K562 (cell line): ENCODE measurements around the gene PAX5. TPM values are rescaled to one million over a fixed set of nuclear protein-coding genes. Genes with fewer than 3 reads are reported as not detected.

ENCODE experiments used
- ATAC-seq: fragments of 200-7000 bp; cut with Tn5 transposase; 3 replicates; pipeline ENCODE4 v1.9.1; 2020; ENCODE audit warnings: moderate library complexity
- BruUV-seq: library from RNA; stranded (reverse); fragments of 400-500 nt; replicated peaks from 2 replicates; lab custom pipeline; 2021; lab: Mats Ljungman, UMichigan
- CTCF ChIA-PET: fragments of 300-600 bp; formaldehyde crosslinking; extraction: SDS; loops from one replicate; lab custom pipeline; 2021; ENCODE audit warnings: low intra/inter-chr PET ratio; lab: Yijun Ruan, JAX
- POLR2A ChIA-PET: fragments of 300-600, 350-650 bp; sonication (Branson Sonifier 250); formaldehyde crosslinking; extraction: SDS; loops from one replicate; lab custom pipeline; 2021; ENCODE audit warnings: antibody characterized with exemption, inconsistent platforms; lab: Yijun Ruan, JAX
- DNase-seq, 4 experiments: peaks; one replicate each; pipeline versions ENCODE4 v3.0.0 to v3.0.0-alpha.2; 2011 to 2018; ENCODE audit warnings: low spot score in 3 of 4, mixed read lengths in 3 of 4; ENCODE audit errors: extremely low read depth in 1 of 4
- FAIRE-seq: peaks from 2 replicates; lab custom pipeline; 2011; peaks lifted over from hg19 to GRCh38; lab: Jason Lieb, UNC
- H2AFZ ChIP-seq: 2 replicates; pipeline ENCODE4 v1.6.0; 2011; ENCODE audit warnings: low read depth, low read length, control low read depth, inconsistent platforms
- H3K27ac ChIP-seq: fragments of 200-600 bp; 3 replicates; pipeline ENCODE4 v1.8.0; 2011; ENCODE audit warnings: low read depth, mild to moderate bottlenecking, control low read depth, inconsistent platforms, low read length, moderate library complexity, mixed read lengths; ENCODE audit errors: extremely low read depth
- H3K27me3 ChIP-seq, 2 experiments: fragments of 300-600 bp in 1 of 2; 2 replicates in 1 of 2; 3 replicates in 1 of 2; pipeline versions ENCODE4 v1.6.0 to v1.8.0; 2011; ENCODE audit warnings: inconsistent platforms in 2 of 2, low read length in 2 of 2, mild to moderate bottlenecking in 1 of 2, mixed read lengths in 1 of 2, moderate library complexity in 1 of 2; ENCODE audit not compliant: control insufficient read depth in 2 of 2, insufficient read depth in 2 of 2
- H3K36me3 ChIP-seq: fragments of 300-600 bp; 3 replicates; pipeline ENCODE4 v1.8.0; 2011; ENCODE audit warnings: mild to moderate bottlenecking, low read length, inconsistent platforms; ENCODE audit not compliant: control insufficient read depth, insufficient read depth
- H3K4me1 ChIP-seq, 2 experiments: fragments of 200-600 bp in 1 of 2; replicated peaks in 1 of 2; 2 replicates in 1 of 2; 3 replicates in 1 of 2; pipeline versions ENCODE4 v1.5.1 to v1.8.0; 2011; ENCODE audit warnings: inconsistent platforms in 2 of 2, low read length in 2 of 2, mild to moderate bottlenecking in 1 of 2, mixed read lengths in 1 of 2, moderate library complexity in 1 of 2; ENCODE audit not compliant: control insufficient read depth in 2 of 2, insufficient read depth in 2 of 2
- H3K4me2 ChIP-seq: 2 replicates; pipeline ENCODE4 v1.6.1; 2011; ENCODE audit warnings: low read length, control low read depth, inconsistent platforms, mixed read lengths; ENCODE audit not compliant: insufficient read depth
- H3K4me3 ChIP-seq: fragments of 200-600 bp; sonication (generic), shearing (Covaris generic); 2 replicates; pipeline ENCODE4 v1.5.1; 2016; ENCODE audit warnings: control low read depth, inconsistent platforms
- H3K79me2 ChIP-seq: fragments of 200-600 bp; 3 replicates; pipeline ENCODE4 v1.8.0; 2011; ENCODE audit warnings: low read length, inconsistent platforms; ENCODE audit not compliant: control insufficient read depth, insufficient read depth
- H3K9ac ChIP-seq, 2 experiments: 2 replicates each; pipeline versions ENCODE4 v1.6.0 to v1.6.1; 2011; ENCODE audit warnings: low read depth in 2 of 2, low read length in 2 of 2, control low read depth in 1 of 2, inconsistent platforms in 1 of 2, mild to moderate bottlenecking in 1 of 2, mixed read lengths in 1 of 2; ENCODE audit not compliant: insufficient read depth in 1 of 2
- H3K9me1 ChIP-seq: one replicate; pipeline ENCODE4 v1.6.0; 2011; ENCODE audit warnings: inconsistent platforms, mild to moderate bottlenecking, low read length, moderate library complexity; ENCODE audit not compliant: control insufficient read depth, insufficient read depth
- H3K9me3 ChIP-seq: replicated peaks from 2 replicates; pipeline ENCODE4 v1.5.1; 2011; ENCODE audit warnings: low read depth, low read length, inconsistent platforms; ENCODE audit not compliant: control insufficient read depth, insufficient read depth
- H4K20me1 ChIP-seq: replicated peaks from 2 replicates; pipeline ENCODE4 v1.6.1; 2011; ENCODE audit warnings: low read length, inconsistent platforms, mixed read lengths; ENCODE audit not compliant: control insufficient read depth, insufficient read depth
- ELF4 ChIP-seq: fragments of 450-650 bp; formaldehyde crosslinking; IDR thresholded peaks from 2 replicates; pipeline ENCODE4 v1.4.0; 2022; ENCODE audit warnings: missing genetic modification characterization
- FOSL1 ChIP-seq: fragments of 200-800 bp; sonication (Bioruptor generic); conservative IDR thresholded peaks from 2 replicates; pipeline ENCODE4 v1.6.1; 2016; ENCODE audit warnings: missing genetic modification characterization, missing compliant biosample characterization
- FOXA3 ChIP-seq, 2 experiments: fragments of 450-650 bp in 1 of 2; sonication (generic) in 1 of 2; formaldehyde crosslinking; IDR thresholded peaks in 1 of 2; conservative IDR thresholded peaks in 1 of 2; 2 replicates each; pipeline versions ENCODE4 v1.4.0 to v1.8.0; 2020 to 2022; ENCODE audit warnings: mild to moderate bottlenecking in 2 of 2, missing genetic modification reagents in 1 of 2
- ILK ChIP-seq: fragments of 450-650 bp; IDR thresholded peaks from 2 replicates; pipeline ENCODE4 v1.6.1; 2016; ENCODE audit warnings: missing genetic modification characterization, low read depth, mild to moderate bottlenecking, missing compliant biosample characterization, moderate library complexity, borderline replicate concordance
- MTA1 ChIP-seq: fragments of 450-650 bp; IDR thresholded peaks from 2 replicates; pipeline ENCODE4 v1.6.1; 2017; ENCODE audit warnings: borderline replicate concordance
- RBM39 ChIP-seq: fragments of 200-400 bp; formaldehyde crosslinking; optimal IDR thresholded peaks from 2 replicates; pipeline ENCODE3; 2018; ENCODE audit warnings: low read depth, low read length
- TAF15 ChIP-seq: fragments of 200-400 bp; formaldehyde crosslinking; IDR thresholded peaks from 2 replicates; pipeline ENCODE4 v1.6.1; 2017; ENCODE audit warnings: mild to moderate bottlenecking, low read depth, low read length, moderate library complexity
- TAF7 ChIP-seq: fragments of 450-650 bp; IDR thresholded peaks from 2 replicates; pipeline ENCODE4 v1.6.1; 2016; ENCODE audit warnings: missing genetic modification characterization, missing compliant biosample characterization
- ZBTB40 ChIP-seq, 2 experiments: fragments of 450-650 bp in 1 of 2; sonication (generic) in 1 of 2; formaldehyde crosslinking in 1 of 2; IDR thresholded peaks; 2 replicates each; pipeline versions ENCODE4 v1.7.1 to v1.9.0; 2016 to 2022; ENCODE audit warnings: inconsistent platforms in 1 of 2, mild to moderate bottlenecking in 1 of 2, missing genetic modification reagents in 1 of 2
- ZFP1 ChIP-seq: fragments of 450-650 bp; formaldehyde crosslinking; IDR thresholded peaks from 2 replicates; pipeline ENCODE4 v1.4.0; 2020; ENCODE audit warnings: mild to moderate bottlenecking, mixed read lengths
- ZNF143 ChIP-seq: sonication (generic); formaldehyde crosslinking; IDR thresholded peaks from 2 replicates; pipeline ENCODE4 v1.9.0; 2022; ENCODE audit warnings: mild to moderate bottlenecking, missing genetic modification reagents
- ZNF175 ChIP-seq: fragments of 200-800 bp; sonication (Bioruptor generic); IDR thresholded peaks from 2 replicates; pipeline ENCODE4 v1.6.1; 2016; ENCODE audit warnings: low read depth, mild to moderate bottlenecking, missing genetic modification characterization, missing compliant biosample characterization
- ZNF232 ChIP-seq: sonication (generic); formaldehyde crosslinking; IDR thresholded peaks from 2 replicates; pipeline ENCODE4 v1.8.0; 2022; ENCODE audit warnings: mild to moderate bottlenecking, missing genetic modification reagents
- ZZZ3 ChIP-seq: fragments of 450-650 bp; IDR thresholded peaks from 2 replicates; pipeline ENCODE4 v1.6.1; 2016; ENCODE audit warnings: antibody characterized with exemption, mild to moderate bottlenecking, moderate library complexity
- WGBS: fragments of 100-300 bp; shearing (Covaris generic); methylation state at CpG from one replicate; pipeline ENCODE4 v1.1.6; 2016; ENCODE audit warnings: low coverage, mixed read lengths; ENCODE audit not compliant: insufficient coverage; ENCODE audit errors: missing lambda C conversion rate; 5-methylcytosine and 5-hydroxymethylcytosine counted together
- in situ Hi-C: fragments of 300-500 bp; cut with MboI; formaldehyde crosslinking; loops from 4 replicates; pipeline ENCODE4 v1.15.0; 2018; ENCODE audit warnings: inconsistent platforms, mixed read lengths
- intact Hi-C: fragments of 100-400 bp; cut with micrococcal nuclease; formaldehyde crosslinking; loops from 2 replicates; pipeline ENCODE4 v1.14.2; 2022
- polyA plus RNA-seq, 8 experiments: library from polyadenylated mRNA; depleted of rRNA in 4 of 8; stranded (reverse) in 5 of 8; unstranded in 3 of 8; fragments of >200 nt; fragmentation: Nextera tagmentation in 2 of 8; fragmentation: Illumina TruSeq in 1 of 8; extraction: Ambion mirVana in 2 of 8; extraction: Trizol in 1 of 8; gene quantifications; 2 replicates each; pipeline versions ENCODE4 v1.2.1 to v1.2.3, GENCODE V29; 2011 to 2014; ENCODE audit warnings: inconsistent platforms in 1 of 8, missing spikeins in 1 of 8
- total RNA-seq, 7 experiments: library from RNA; depleted of rRNA in 6 of 7; stranded (reverse); fragments of >200 nt in 6 of 7; fragmentation: Illumina TruSeq in 2 of 7; extraction: Trizol in 2 of 7; gene quantifications; 2 replicates each; pipeline versions ENCODE4 v1.2.1 to v1.2.3, GENCODE V29; 2011 to 2021; ENCODE audit warnings: low replicate concordance in 1 of 7

Gene PAX5
- total and polyA plus RNA-seq, 9 of the 15 experiments (the other 6 are each of a cell fraction or from before 2014, with no cell fraction given), result 0.03 to 0.09 TPM; not detected in 7

- Histone ChIP-seq H3K9me3 (no peaks in the 10 kb centered on the region), H3K27ac (no peak overlapping the region), H3K9me1 (no peaks in the 10 kb centered on the region), H3K4me3 (no peak overlapping the region), H3K4me1 (no peaks in the 10 kb centered on the region), H4K20me1 (no peaks in the 10 kb centered on the region), H3K27me3 (peaks cover 0 to 42% of the 10 kb centered on the region in 2 experiments; a peak in 2 of 5 replicates), H3K9ac (no peak overlapping the region), H3K4me2 (no peak overlapping the region), H3K36me3 (no peaks in the 10 kb centered on the region), H2AFZ (no peak overlapping the region), H3K79me2 (no peaks in the 10 kb centered on the region)
- 0% methylated on average over 4 of the region's 4 CpGs for WGBS
- DNase-seq (no peak), ATAC-seq (no peak), FAIRE-seq (no peak)
- intact Hi-C loops (no loop called here), in situ Hi-C loops (no loop called here)
- BruUV-seq, result no TSS peak
- POLR2A ChIA-PET, result interaction anchor here (0.8 kb wide), 1 partner anchor 54 kb away, joined by 3 read pairs; no protein-coding TSS in a partner anchor
- CTCF ChIA-PET, result no interaction called here
- TF ChIP-seq FOXA3 (CRISPR knock-in tag; conservative IDR thresholded peaks at IDR 0.05 in 1 of 2, IDR thresholded peaks at IDR 0.05 in 1 of 2), result no peak
- TF ChIP-seq ILK, result no peak
- TF ChIP-seq MTA1, result no peak
- TF ChIP-seq TAF15, result no peak
- TF ChIP-seq ZBTB40 (IDR thresholded peaks at IDR 0.05), result no peak
- no peak for TF ChIP-seq ZBTB40 (CRISPR knock-in tag; IDR thresholded peaks at IDR 0.05)
- TF ChIP-seq ZZZ3, result no peak
- TF ChIP-seq ZFP1 (CRISPR knock-in tag), result no peak
- TF ChIP-seq FOSL1 (tag), result no peak
- no peak for TF ChIP-seq RBM39
- no peak for TF ChIP-seq ZNF143 (CRISPR knock-in tag)
- no peak for TF ChIP-seq ZNF232
- no peak for TF ChIP-seq ELF4 (CRISPR knock-in tag)
- TF ChIP-seq TAF7 (tag), result no peak
- no peak for TF ChIP-seq ZNF175
Observed at GRCh38 chr9:36937951-36938350, 96.1 kb downstream of the PAX5 start.
